HT-29 (cell line): ENCODE measurements around the gene HSD11B2. TPM values are rescaled to one million over a fixed set of nuclear protein-coding genes. Genes with fewer than 3 reads are reported as not detected.

Experiments used
- DNase-seq: peaks from one replicate; pipeline ENCODE4 v3.0.0-alpha.2; 2015; ENCODE audit warnings: low spot score
- total RNA-seq: library from RNA; depleted of rRNA; stranded (reverse); fragments of >200 nt; shearing (Covaris generic); gene quantifications from 2 replicates; pipeline ENCODE4 v1.2.3, GENCODE V29; 2014

HSD11B2 gene
- total RNA-seq, 1 experiment from 2014 or later = 23.2 TPM

DNA sequence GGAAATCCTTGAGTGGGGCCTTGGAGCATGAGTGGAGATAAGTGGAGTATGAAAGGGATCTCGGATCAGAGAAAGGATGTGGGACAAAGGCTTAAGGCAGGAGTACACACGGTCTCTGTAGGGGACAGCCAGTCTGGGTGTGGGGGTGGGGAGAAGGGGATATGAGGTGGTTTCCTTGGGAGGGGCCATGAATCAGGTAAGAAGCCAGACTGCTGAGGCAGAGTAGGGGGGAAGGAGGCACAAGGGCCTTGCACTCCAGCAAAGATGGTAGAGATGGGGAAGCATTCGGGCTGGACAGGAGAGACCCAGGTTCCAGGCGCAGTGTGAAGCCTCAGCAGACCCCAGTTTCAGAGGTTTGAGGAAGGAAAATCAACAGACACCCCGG is 1.6 kb downstream of the HSD11B2 start:
- no peak for DNase-seq

DNA sequence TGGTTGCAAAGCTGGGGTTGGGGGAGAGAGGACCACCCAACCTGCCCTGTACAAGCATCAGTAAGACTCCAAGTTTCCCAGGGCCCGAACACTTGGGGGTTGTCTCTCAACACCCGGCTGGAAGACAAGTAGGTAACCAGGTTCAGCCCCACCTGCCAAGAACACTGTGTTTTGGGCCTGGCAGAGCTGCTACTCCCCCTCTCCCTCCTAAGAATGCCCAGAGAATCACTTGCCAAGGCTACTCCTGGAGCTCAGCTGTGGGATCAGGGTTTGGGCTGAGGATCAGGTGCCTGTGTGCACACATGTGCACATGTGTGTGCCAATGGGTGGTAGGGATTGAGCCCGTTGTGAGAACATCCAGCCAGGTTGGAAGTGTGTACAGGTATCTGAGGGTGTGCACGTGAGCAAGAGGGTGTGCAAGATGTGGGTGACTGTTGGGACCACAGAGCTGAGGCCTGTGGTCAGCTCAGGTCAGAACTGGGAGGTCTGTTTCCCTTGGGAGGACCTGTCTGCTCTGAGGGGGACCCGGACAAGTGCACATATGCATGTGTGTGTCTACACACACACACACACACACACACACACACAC is 2.3 kb downstream of the HSD11B2 start:
- DNase-seq = no peak

DNA sequence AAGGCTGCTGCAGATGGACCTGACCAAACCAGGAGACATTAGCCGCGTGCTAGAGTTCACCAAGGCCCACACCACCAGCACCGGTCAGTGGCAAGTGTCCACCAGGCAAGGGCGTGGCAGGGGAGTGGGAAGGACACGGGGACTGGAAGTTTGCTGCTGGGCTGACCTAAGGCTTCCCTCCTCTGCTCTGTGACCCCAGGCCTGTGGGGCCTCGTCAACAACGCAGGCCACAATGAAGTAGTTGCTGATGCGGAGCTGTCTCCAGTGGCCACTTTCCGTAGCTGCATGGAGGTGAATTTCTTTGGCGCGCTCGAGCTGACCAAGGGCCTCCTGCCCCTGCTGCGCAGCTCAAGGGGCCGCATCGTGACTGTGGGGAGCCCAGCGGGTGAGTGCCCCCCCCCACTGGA is 4.8 kb downstream of the HSD11B2 start:
- DNase-seq = no peak

DNA sequence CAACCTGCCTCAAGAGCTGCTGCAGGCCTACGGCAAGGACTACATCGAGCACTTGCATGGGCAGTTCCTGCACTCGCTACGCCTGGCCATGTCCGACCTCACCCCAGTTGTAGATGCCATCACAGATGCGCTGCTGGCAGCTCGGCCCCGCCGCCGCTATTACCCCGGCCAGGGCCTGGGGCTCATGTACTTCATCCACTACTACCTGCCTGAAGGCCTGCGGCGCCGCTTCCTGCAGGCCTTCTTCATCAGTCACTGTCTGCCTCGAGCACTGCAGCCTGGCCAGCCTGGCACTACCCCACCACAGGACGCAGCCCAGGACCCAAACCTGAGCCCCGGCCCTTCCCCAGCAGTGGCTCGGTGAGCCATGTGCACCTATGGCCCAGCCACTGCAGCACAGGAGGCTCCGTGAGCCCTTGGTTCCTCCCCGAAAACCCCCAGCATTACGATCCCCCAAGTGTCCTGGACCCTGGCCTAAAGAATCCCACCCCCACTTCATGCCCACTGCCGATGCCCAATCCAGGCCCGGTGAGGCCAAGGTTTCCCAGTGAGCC is 5.8 kb downstream of the HSD11B2 start:
- no peak for DNase-seq

DNA sequence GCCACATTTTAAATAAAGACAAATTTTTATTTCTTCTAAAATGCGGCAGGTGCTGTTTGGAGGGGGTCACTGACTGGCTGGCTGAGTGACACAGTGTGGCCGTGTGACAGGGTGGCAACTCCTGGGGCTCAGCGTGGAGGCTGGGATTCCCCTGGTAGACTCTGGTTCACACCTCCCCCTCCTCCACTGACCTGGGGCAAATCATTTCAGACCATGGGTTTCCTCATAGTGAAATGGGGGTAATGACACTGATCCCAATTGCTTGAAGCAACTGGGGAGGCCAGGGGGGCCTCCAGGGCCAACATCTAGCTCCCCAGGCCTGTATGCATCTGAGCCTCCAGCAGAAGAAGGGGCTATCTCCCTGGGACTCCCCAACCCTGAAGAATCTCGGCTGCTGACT is 6.6 kb downstream of the HSD11B2 start:
- DNase-seq = no peak

DNA sequence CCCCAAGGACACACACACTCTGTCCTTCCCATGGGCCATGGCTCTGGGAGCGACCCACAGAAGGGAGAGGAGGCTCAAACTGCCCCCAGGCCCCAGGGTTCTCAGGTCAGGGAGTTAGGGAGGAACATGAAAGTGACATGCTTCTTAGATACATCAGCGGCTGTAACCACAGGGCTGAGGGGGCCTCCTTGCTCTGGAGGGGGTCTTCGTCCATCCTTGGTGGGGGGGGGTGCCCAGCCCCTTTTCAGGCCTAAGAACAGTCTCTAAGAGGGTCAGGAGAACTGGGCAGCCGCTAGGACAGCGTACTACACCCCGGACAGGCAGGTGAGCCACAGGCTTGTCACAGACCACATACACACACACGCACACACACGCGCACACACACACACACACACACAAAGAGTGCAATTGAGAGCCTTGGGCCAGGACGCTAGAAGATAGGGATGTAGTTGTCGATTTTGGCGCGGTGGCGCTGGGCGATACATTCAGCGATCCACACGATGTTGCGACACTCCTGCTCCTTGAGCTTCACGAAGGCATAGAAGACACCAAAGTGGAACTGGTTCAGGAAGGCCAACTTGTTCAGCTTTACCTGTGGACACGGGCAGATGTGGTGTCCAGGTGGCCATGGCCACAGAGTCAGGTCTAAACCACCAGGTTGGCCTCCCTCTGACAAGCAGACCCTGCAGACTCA is 7.3 kb downstream of the HSD11B2 start:
- no peak for DNase-seq

DNA sequence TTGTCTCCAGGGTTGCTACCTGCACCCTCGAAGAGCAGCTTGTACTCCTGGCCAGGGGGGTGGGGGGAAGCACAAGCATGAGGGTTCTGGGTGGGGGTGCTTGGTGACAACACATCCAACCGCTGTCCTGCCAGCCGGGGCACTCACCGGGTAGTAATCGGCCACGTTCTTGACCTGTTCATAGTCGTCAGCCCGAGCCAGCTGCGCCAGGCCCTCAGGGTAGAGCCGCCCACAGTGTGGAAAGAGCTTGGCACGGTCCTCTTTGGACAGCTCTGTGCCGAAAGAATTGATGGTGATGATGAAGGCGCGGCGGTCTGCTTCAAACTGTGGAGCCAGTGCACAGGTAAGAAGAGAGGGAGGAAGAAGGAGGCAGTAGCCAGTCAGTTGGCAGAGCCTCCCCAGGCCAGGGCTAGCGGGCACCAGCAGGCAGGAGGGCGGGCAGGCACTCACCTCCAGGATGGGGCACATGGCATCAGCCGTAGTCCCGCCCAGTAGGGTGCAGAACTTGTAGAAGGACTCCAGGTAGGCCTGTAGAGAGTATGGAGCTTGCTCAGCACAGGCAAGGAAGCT is 8.0 kb downstream of the HSD11B2 start:
- DNase-seq = no peak

DNA sequence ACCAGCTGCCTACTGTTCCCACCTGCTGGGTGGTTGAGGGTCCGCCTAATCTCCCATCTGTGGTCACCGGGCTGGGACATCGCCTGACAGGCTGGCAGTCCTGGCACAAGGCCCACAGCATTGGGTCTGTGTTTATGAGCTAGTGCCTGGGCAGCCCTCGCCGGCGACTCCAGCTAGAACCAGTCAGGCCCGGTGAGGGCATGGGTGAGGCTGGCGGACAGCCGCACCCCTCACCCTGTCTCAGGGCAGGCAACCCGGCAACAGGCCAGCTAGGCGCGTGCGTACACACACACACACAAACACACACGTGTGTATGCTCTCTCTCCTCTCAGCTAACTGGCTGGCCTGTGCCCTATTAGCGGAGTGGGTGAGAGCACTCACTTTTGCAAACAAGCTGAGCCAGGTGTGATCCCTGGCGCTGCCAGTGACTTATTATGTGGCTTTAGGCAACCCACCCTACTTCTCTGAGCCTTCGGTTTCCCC is 10.4 kb downstream of the HSD11B2 start:
- DNase-seq = peak; percentile 88

DNA sequence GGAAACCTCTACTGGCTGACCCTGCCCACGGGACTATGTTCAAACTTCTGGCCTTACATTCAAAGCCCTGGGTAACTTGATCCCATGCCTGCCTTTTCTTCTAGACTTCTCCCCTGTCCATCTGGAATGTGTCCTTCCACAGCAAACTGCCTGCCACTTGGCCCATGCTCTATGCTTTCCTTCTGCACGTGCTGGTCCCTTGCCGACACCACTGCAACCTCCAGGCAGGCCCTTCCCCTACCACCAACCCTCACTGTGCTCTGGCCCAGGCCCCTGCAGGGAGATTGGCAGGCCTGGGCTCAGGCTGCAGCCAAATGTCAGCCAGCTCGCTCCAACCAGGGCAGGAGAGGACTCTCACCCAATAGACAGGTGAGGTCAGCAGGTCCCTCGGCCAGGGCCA is 11.0 kb downstream of the HSD11B2 start:
- no peak for DNase-seq

DNA sequence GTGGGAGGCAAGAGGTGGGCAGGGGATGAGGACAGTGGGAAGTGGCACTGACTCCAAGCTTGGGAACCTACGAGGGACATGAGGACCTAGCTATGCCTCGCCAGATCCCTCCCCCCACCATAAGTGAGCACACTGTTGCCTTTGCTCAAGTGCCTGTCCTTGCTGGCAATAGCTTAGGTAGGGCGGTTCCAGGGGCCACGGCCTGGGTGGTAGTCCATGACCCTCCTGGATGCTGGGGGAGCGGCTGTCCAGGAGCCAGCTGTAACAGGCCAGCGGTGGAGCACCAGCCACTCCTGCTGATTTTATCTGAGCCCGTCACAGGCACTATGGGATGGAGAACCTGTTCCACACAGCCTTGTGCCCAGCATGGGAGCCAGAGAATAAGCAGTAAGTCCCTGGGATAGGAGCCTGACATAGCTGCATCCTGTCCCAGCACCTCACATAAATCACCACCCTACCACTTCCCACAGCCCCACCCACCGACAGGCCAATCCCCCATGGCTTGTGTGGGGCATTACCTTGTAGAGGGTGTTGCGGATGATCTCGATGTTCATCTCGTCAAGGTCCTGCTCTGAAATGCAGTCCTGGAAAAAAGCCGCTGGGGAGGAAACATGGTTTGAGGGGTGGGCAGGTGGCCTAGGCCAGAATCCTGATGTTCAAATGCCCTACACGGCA is 11.8 kb downstream of the HSD11B2 start:
- DNase-seq = no peak

DNA sequence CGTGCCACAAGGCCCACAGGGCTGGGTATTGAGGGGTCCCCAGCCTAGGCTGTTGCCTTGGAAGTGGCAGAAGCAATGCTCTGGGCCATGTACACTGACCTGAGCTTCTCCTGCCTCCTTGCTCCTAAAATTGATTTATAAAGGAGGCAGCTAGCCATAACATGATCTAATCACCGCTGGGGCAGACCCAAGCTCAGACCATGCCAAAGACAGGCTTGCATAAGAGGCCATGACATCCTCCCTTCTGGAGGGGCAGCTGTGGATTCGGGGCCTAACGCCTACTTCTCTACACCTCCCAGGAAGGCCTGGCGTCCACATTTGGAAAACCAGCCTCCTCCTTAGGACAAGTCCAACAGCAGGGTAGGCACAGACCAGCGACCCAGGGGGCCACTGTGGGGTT is 12.3 kb downstream of the HSD11B2 start:
- no peak for DNase-seq

DNA sequence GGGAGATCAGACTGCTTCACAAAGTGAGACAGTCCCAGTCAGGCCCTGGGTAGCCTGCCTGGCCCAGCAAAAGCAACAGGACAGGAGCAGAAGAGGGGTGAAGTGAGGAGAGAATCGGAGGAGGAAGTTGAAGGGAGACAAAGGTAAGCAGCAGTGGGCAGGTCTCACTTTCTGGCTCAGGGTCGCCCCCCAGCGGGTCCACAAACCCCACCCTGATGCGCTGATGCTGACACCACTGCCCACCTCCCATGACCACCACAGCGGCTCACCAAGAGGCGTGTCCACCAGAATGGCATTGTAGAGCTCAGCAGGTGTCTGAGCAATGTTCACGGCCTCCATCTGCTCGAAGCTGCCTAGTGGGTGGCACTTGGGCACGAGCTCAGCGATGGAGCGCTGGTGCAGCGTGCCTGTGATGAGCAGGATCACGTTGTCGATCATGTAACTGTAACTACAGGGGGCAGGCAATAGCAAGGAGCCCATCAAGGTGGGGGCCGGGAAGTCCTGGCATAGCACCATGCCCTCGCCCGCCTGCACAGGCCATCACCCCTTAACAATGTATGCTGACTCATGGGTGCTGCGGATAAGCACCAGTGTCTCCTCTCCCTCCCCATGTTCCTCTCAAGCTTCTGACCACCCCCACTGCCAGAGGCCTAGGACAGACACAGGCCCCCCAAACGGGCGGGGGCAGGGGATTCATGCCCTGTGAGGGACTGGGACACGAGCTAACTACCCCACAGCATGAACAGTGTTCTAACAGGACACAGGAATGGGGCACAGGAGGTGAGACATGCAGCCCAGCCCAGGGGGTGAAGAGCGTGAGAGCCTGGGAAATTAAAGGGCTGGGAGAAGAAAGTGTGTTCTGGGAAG is 13.6 kb downstream of the HSD11B2 start:
- no peak for DNase-seq

DNA sequence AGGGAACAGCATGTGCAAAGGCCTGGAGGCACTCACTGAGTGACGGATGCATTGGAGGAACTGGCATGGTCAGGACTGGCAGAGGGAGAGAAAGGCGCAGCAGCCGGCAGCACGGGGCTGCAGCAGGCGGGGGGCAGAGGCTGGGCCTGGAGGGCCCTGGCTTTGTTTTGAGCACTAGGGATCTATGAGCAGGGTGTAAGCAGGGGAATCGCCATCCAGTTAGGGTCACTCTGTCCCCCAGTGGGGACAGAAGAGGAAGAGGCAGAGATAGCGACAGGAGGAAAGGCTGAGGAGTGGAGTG is 14.2 kb downstream of the HSD11B2 start:
- no peak for DNase-seq

DNA sequence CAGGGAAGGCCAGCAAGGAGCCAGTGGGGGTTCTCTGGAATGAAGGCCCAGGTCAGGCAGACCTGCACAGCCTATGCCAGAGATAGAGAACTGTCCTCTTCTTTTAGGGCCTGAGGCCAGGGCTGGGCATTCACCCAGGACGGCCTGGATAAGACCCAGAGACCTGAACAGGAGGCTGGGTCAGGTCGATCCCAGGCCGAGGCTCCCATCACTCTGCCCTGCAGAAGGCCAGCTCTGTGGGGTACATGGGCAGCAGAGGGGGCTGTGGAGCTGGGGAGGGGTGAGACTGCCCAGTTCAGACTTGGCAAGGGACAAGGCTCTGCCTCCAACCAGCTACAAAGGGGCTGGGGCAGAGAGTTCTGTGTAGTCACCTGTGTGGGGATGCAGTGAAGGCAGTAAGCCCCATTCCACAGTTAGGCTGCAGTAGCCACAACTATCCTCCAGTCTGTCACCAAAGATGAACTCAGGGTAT is 14.6 kb downstream of the HSD11B2 start:
- DNase-seq = no peak

DNA sequence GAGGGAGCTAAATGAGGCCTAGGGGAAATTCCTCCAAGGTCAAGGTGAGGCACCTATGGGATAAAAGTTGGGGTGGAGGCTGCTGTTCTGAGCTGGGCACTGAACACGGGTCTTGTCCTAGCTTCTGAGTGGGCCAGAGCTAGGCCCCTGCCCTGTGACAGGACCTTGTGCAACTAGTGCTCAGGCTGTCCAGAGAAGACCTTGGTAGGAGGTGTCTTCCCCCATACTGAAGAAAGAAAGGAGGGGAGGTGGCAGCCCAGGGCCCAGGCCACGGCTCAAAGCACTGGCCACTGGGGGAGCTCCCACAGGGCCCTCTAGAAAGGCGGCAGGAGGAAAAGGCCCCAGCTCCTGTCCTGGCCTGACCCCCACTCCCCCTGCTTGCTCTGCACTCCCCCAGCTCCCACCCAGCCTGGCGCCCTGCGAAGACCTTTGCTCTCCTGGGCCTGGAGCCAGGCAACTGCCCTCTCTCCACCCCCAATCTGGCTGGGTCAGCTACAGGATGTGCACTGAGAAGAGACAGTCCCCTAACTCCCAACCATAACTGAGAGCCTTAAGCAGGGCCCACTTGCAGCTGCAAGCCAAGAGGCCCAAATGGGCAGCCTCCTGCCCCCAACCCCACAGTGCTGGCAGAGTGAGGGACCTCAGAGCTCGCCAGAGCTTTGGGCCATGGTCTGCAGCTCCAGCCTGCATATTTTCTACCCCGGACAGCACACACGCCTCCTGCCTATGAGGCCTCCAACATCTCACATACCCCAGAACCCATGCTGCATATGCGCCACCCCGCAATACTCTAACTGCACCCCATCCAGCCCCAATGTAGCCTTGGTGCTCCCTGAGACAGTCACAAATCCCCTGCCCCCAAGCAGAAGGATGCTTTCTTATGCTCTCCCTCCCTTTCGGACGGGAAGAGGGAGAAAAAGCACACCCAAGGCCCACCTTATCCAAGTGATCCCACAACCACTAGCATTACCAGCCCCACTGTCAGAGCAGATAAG is 15.3 kb downstream of the HSD11B2 start:
- DNase-seq = no peak

DNA sequence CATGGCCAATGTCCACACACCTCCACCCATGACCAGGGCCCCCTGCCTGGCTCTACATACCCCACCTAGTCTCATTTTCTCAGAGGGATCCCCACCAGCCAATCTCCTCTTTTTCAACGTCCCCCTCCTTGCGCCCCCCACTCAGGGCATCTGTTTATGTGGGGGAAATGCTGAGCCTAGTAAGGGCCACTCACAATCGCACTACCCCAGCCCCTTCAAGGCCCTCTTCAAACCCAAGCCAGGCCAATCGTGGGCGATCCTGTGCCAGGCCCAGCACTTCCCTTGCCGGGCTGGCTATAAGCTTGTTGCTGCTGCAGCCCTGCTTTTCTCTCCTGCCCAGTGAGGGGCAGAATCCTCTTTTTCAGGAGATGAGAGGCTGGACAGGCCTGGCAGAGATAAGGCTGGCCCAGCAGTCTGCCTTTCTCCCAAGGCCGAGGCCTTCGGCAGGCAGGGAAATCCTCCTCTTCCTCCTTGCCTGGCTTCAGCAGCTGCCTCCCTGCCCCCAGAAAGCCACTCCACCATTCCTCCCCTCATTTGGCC is 16.1 kb downstream of the HSD11B2 start:
- no peak for DNase-seq

DNA sequence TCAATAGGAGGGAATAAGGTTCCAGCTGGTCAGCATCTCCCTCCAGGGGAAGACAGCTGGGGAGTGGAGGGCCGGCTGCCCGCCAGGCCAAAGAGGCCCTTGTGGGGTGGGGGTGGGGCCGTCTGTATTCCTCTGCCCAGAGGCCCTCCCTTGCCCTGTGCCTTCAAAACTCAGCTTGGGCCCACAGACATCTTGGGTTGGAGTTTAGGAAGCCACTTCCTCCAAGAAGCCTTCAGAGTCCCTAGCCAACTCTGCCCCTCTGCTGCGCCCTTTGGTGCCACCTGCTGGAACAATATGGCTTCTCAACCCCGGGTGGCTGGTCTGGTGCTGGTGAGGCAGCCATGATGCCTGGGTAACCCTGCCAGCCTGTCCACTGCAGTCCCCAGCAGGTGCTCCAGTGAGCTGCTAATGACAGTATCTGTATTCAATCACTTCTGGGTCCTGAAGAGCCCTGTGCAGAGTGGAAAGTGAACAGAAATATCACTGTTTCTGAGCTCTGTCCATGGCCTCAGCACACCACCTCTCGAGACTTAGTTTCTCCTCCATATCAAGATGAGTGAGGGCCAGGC is 16.7 kb downstream of the HSD11B2 start:
- peak; percentile 51 for DNase-seq

DNA sequence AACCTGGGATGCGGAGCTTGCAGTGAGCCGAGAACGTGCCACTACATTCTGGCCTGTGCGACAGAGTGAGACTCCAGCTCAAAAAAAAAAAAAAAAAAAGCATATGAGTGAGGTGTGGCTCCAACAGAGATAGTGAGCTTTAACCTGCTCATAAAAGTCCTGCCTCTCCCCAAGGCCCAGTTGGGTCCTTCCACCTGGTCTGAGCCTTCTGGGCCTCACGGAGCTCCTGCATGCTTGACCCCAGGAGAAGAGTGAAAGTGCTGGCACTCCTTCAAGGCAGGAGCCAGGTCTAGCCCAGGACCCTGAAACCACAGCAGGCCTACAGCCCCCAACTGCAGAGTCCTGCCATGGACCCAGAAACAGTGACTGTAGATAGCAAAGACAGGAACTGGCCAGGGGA is 17.7 kb downstream of the HSD11B2 start:
- no peak for DNase-seq

DNA sequence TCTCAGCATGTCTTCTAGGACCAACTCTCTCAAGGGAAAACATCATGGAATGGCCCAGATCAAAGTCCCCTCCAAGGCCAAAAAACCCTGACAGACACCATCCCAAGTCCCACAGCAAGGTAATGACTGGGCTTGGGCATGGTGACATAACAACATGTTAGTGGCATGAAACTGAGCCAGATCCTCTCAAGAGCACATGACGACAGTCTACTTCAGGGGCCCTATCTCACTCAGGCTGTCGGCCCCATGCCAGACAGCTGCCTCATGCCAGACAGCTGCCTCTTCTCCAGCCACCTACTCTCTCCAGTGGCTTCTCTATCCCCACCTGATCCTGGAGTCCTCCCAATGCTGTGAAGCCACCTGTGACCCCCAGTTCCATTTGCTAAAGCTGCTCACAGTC is 18.4 kb downstream of the HSD11B2 start:
- DNase-seq = no peak

DNA sequence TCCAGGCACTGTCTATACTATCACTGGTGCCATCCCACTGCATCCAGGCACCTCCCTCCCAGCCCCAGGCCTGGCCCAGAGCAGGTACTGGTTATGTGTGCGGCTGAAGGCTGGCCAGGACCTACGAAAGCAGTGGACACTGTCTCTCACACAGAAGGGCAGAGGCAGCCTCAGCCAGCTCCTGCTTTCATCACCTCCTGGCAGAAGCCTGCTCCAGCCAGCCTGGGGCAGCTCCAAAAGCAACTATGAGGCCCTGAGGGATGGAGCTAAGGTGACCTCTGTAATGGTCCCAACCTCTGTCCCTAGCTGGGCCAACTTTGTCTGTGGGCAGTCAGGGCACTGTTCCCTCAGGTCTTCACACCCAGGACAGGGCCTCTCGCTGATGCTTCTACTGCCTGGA is 18.8 kb downstream of the HSD11B2 start:
- no peak for DNase-seq
